ENCODE data around the gene TMEM114.
"Not testable (repeated sequence)": the region's sequence is repeated elsewhere in the genome, so short reads cannot be mapped to it uniquely, and the experiment has no call there.

TMEM114 gene

DNA sequence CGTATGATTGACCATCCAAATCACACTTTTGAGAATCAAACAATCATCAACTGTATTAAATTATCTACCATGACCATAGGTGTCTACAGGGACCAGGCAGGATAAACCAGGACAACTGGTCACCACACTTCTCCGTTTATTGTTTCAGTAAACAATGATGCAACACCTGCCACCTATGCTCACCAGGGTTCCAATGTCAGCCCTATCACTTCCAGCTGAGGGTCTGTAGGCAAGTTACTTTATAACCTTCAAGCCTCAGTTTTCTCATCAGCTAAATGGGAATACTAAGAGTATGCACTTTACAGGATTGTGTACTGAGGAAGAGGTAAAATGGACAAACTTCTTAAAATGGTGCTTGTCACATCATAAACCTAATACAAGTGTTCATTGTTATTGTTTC is 14.9 kb downstream of the TMEM114 start:
- DNase-seq (ENCODE audit: low spot score), result no peak

GRCh38 chr16:8572919-8573724 is 17.2 kb downstream of the TMEM114 start:
- DNase-seq (ENCODE audit: low spot score), result peak; percentile 54

DNA sequence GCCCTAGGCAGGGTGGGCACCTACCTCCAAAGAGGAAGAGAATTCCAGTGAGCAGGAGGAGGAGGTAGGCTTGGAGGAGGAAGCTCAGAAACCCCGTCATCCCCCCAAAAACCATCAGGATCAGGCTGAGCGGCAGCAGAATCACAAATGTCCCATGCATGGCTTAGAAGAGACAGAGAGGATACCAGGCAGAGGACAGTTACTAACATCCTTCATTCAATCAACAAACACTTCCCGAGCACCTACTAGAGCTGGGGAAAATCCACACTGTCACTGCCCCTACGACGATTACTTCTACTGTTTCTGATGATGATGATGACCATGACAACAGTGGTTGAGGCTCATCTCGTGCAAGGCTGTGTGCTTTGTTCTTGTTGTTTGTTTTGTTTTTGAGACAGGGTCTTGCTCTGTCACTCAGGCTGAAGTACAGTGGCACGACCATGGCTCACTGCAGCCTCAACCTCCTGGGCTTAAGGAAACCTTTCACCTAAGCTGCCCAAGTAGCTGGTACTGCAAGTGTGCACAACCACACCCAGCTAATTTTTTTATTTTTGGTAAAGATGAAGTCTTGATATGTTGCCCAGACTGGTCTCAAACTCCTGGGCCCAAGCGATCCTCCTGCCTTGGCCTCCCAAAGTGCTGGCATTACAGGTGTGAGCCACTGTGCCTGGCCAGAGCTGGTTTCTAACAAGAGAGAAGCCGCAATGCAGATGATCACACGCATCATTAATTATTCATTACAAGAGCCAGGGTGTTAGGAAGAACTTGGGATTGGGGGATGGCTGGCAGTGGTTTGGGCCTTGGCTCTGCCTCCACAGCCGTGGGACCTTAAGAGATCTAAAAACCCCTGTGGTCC is 18.0 kb downstream of the TMEM114 start:
- DNase-seq (ENCODE audit: low spot score), result no peak

- DNase-seq (ENCODE audit: low spot score), result no peak
These were observed 19.2 kb downstream of the TMEM114 start for GRCh38 chr16:8571061-8571596.

- DNase-seq (ENCODE audit: low spot score), result not testable (repeated sequence)
These were observed 19.9 kb downstream of the TMEM114 start for GRCh38 chr16:8570393-8570792.

DNA sequence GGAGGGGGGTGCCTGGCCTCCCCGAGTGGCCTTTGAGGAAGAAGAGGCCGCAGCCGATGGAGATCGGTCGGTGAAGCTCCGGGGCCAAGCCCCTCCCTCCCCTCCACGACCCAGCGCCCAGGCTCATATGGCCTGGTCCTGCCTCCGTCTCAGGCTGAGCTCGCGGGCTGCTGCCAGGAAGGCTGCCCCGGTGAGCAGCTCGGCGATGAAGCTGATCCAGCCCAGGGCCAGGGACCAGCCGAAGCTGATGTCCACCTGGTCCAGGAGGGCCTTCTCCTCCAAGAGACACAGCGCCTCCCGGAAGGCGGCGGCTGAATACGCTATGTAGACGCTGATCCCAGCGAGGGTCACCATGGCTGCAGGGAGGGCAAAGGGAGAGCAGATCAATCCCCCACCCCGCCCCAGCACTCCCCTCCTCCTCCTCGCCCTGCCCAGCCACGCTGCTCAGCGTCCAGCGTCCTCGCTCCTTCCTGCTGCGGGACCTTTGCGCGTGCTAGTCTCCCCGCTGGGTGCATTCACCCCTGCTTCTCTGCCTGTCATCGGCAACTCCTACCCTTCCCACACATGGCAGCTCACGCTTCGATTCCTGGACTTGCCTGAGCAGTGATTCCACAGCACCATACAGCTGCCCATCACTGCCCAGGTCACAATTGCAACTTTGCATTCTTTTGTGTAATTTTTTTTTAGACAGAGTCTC is 20.5 kb downstream of the TMEM114 start:
- no peak for DNase-seq (ENCODE audit: low spot score)

GRCh38 chr16:8568231-8568617 is 22.1 kb downstream of the TMEM114 start:
- no peak for DNase-seq (ENCODE audit: low spot score)

DNA sequence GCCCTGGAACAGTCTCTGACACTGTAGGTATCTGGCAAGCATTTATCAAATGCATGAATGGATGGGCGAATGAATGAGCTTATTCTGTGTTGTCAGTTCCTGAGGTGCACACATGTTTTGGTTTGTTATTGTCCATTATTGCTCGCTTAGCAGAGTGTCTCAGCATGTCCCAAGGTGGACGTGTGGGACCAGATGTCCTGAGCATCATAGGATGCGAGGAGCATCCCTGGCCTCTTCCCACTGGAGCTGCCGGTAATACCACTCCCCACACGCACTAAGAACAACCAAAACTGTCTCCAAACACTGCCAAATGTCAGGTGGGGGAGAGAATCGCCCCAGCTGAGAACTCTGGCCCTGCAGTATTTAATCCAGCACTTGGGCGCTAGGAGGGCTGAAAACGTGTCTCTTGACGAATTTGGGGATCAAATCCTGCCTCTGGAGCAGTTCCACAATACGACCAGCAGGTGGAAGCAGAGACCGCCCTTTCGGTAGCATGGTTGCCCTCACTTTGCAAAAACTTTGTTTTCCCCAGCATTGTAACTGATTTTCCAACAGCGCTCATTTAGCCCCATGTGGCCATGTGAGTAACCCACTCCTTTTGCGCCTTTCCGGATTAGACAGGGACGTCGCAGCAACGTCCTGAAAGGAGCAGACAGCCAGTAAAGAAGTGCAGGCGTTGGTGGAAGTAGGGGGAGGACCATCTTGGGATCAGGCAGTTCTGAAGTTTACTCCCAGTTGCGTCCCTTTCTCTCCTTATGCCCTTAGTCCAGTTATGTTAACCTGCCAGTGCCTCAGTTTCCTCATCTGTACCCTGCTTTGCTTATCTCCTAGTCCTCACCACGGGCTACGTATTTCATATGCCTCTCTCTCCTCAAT is 22.7 kb downstream of the TMEM114 start:
- DNase-seq (ENCODE audit: low spot score), result peak; percentile 77

DNA sequence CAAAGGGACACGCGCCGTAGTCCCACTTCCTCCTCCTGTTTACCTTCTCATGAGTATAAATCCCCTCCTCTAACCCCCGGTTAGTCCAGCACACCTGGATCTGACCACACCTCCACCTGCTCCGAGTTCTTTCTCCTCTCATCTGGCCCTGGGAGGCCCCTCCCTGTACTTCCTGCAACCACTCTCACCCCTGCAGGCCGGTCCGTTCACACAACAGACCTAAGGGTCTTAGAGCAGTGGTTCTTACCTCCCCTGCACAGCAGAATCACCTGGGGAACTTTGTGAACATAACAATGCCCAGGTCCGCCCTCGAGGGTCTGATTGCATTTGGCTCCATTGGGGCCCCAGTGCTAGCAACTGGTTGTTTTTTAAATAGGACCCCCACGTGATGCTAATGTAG is 24.8 kb downstream of the TMEM114 start:
- no peak for DNase-seq (ENCODE audit: low spot score)

DNA sequence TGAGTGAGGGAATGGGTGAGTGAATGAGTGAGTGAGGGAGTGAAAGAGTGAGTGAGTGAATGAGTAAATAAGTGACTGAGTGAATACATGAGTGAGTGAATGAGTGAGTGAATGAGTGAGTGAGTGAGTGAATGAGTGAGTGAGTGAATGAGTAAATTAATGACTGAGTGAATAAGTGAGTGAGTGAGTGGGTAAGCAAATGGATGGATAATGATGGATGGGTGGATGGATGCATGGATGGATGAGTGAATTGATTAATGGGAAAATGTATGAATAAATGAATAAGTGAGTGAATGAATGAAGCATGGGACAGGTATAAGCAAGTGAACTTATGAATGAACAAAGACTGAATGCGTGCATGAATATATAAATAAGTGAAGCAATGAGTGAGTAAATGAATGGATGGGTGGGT is 25.4 kb downstream of the TMEM114 start:
- no peak for DNase-seq (ENCODE audit: low spot score)

GRCh38 chr16:8563944-8564540 is 26.3 kb downstream of the TMEM114 start:
- not testable (repeated sequence) for DNase-seq (ENCODE audit: low spot score)

DNA sequence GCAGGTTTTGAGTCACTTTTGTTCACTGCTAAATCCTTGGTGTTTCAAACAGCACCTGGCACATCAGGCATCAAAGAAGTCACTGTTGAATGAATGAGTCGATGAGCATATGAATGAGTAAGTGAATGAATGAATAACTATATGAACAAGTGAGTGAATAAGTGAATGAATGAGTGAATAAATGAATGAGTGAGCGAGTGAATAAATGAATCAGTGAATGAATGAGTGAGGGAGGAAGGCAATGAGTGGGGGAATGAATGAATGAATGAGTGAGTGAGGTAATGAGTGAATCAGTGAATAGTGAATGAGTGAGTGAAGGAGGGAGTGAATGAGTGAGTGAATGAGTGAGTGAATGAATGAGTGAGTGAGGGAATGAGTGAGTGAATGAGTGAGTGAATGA is 28.8 kb downstream of the TMEM114 start:
- no peak for DNase-seq (ENCODE audit: low spot score)

DNA sequence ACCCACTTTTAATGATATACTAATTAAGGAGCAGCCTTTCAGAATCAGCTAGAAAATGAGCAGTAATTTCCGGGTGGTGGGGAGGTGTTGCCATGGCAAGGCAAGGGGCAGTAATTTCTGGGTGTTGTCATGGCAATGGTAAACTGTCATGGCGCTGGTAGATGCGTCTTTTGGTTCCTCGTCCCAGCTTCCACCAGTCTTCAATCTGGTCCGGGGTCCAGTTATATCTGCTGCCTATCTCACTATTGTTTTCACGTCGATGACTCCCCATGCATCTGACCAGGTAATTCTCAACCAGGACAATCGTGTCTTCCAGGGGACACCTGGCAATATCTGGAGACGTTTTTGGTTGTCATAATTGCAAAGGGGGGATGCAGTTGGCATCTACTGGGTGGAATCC is 34.9 kb downstream of the TMEM114 start:
- no peak for DNase-seq (ENCODE audit: low spot score)

GRCh38 chr16:8554881-8555280 is 35.4 kb downstream of the TMEM114 start:
- no peak for DNase-seq (ENCODE audit: low spot score)

GRCh38 chr16:8554022-8554421 is 36.3 kb downstream of the TMEM114 start:
- DNase-seq (ENCODE audit: low spot score), result no peak

GRCh38 chr16:8552487-8553221 is 37.7 kb downstream of the TMEM114 start:
- DNase-seq (ENCODE audit: low spot score), result no peak

DNA sequence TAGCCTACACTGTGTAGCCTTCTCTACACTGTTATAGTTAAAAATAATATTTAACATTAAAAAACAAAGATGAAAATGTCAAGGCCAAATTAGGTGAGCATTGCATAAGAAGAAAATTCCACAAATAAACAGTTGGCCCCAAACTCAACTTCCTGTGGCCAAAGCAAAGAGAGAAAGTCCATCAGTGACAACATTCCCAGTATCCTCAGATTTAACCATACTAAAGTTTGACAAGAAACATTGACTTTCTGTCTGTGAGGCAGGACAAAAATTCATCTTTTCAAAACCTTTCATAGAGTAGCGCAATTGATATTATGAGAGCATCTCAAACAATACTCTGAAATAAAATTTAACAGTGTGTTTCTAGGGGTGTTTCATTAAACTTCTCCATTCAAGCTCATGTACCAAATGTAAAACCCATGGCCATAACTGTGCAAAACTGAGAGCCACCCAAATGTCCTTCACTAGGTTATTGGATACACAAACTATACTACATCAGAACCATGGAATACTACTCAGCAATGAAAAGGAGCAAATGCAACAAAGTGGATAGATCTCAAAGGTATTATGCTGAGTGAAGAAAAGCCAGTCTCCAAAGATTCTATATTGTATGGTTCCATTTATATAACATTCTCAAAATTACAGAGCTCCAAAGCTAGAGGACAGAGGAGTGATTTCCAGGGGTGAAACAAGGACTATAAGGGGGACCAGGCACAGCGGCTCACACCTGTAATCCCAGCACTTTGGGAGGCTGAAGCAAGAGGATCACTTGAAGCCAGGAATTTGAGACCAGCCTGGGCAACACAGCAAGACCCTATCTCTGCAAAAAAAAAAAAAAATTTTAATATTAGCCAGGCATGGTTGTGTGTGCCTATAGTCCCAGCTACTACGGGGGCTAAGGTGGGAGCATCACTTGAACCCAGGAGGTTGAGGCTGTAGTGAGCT is 38.7 kb downstream of the TMEM114 start:
- DNase-seq (ENCODE audit: low spot score), result no peak

GRCh38 chr16:8550728-8551387 is 39.5 kb downstream of the TMEM114 start:
- DNase-seq (ENCODE audit: low spot score), result no peak

Data from D341Med (cell line).